ENCODE results near the gene SEBOX.

The SEBOX gene

DNA sequence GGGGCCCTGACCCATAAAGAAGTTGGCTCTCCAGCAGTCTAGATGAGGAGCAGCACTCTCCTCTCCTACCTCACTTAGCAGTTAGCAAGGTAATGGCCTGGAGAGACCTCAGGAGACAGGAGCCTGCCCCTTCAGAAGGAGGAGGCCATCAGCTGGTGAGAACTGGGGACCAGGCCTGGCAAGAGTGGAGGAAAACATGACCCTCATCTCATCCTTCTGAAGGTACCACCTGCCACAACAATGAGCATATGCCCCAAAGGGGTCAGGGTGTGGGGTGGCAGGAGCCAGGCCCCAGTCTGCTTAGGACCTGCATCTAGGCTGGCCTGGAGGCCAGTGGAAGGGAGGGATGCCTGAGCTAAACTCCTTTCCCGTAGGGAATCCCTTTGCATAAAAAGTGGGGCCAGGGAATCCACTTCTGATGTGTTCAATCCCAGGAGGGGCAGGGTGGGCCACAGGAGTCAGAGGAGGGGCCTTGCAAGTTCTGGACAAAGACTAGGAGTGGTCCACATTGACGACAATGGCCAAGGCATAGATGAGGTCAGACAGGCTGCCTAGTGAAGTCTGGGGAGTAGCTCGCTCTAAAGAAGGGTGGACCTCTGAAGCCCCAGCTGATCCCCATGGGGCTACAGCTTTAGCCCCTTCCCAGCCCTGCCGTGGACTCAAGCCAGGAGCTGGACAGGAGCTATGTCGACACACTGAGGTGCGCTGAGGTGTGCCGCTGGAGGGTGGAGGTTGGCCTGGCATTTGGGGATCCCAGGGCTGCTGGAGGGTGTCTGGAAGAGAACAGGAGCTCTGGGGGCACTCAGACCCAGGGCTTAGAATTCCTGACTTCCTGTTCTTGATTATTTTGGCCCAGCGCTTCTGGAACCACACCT lies 986 bp downstream of the SEBOX start:
- H3K4me3 ChIP-seq (replicated peaks; ENCODE audit: low read depth, low read length), result no peak overlapping the region
- TF ChIP-seq, protein P1, sequence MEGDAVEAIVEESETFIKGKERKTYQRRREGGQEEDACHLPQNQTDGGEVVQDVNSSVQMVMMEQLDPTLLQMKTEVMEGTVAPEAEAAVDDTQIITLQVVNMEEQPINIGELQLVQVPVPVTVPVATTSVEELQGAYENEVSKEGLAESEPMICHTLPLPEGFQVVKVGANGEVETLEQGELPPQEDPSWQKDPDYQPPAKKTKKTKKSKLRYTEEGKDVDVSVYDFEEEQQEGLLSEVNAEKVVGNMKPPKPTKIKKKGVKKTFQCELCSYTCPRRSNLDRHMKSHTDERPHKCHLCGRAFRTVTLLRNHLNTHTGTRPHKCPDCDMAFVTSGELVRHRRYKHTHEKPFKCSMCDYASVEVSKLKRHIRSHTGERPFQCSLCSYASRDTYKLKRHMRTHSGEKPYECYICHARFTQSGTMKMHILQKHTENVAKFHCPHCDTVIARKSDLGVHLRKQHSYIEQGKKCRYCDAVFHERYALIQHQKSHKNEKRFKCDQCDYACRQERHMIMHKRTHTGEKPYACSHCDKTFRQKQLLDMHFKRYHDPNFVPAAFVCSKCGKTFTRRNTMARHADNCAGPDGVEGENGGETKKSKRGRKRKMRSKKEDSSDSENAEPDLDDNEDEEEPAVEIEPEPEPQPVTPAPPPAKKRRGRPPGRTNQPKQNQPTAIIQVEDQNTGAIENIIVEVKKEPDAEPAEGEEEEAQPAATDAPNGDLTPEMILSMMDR (IDR thresholded peaks at IDR 0.05; ENCODE audit: low read length, missing control alignments), result no peak
- no peak for DNase-seq (ENCODE audit: low read depth)

DNA sequence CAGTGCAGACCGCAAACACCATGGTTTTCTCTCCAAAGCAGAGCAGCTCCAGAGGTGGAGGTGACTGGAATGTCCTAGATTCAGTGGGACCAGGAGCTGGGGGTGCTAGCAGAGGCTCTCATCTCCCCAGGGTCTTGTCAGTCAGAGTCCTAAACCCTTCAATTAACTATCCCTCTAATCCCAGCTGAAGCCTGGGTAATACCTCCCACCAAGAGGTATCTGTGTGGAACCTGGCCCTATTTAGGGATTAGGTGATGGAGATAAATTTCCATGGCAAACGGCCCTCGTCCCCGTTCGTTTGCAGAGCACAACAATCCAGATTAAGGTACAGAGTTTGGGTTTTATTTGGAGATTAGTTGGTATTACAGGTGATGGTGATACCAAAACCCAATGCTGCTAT lies 1.8 kb downstream of the SEBOX start:
- no peak overlapping the region for H3K4me3 ChIP-seq (replicated peaks; ENCODE audit: low read depth, low read length)
- no peak for DNase-seq (ENCODE audit: low read depth)
- TF ChIP-seq, protein P1 (IDR thresholded peaks at IDR 0.05; ENCODE audit: low read length, missing control alignments), result no peak

DNA sequence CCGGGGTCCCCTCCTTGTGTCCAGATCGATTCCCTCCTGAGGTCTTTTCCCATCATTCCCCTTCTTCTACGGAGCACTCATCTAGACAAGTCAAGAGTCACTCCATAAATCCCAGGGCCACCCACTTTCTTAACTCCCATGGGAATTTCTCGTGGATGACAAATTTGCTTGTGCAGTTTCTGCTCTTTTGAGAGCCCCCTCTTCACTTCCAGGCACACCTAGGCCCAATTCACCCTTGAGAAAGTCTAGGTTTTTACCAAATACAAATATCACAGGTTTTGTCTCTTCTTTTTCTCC lies 7.2 kb downstream of the SEBOX start:
- TF ChIP-seq, protein P1 (IDR thresholded peaks at IDR 0.05; ENCODE audit: low read length, missing control alignments), result no peak
- no peak for DNase-seq (ENCODE audit: low read depth)
- H3K4me3 ChIP-seq (replicated peaks; ENCODE audit: low read depth, low read length), result peak overlapping the region; percentile 66

DNA sequence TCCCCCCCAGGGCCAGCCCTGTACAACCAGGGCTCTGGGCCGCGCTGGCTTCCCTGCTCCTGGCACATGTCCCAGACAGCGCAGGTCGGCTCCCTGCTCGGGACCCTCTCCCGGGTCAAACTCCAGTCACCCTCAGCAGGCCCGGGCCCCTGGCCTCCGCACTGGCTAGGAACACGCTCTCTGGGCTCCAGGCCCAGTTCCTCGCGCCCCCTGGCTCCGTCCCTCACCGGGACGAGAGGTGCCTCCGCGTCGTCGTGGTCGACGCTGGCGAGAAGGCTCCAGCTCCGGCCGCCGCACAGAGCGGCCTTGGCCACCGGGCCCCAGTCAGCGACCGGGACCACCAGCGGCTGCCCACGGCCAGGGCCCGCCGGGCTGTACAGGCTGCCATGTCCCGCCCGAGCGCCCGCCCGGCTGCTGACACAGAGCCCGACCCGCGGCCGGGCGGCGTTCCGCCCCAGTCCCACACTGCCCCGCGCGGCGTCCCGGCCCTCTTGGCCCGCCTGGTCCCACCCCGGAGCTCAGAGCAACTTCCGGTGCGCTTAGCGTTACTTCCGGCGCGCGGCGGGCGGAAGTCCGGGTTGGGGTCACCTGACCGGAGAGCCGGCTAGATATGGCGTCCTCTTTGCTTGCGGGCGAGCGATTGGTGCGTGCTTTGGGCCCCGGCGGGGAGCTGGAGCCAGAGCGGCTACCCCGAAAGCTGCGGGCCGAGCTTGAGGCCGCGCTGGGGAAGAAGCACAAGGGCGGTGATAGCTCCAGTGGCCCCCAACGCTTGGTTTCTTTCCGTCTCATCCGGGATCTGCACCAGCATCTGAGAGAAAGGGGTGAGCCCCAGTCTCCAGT lies 7.7 kb downstream of the SEBOX start, which contains the start of gene POLDIP2:
TSS of gene POLDIP2 (minus strand) at position 467 of the 840 bp plus-strand sequence. CDS start at position 388, 79 bp downstream.
- TF ChIP-seq, protein P1 (IDR thresholded peaks at IDR 0.05; ENCODE audit: low read length, missing control alignments), result no peak
- peak within 1 kb of the TSS; percentile 66 for H3K4me3 ChIP-seq (replicated peaks; ENCODE audit: low read depth, low read length)
- peak; percentile 95 for DNase-seq (ENCODE audit: low read depth)

DNA sequence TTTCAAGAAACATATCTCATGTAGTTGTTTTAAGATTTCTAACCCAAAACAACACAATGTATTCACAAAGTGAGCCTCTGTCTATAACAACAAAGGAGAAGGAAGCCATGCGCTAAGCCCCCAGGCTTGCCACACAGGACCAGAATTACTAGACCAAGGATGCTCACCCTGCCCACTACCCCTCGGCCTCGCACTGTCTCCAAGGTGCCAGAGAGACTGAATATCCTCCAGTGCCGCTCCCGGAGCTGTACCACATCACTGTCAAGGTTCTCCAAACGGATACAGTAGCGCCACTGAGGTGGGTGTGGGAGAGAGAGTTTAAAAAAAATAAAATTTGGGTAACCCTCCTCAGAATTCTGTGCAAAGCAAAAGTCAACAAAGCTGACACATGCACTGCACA lies 14.7 kb downstream of the SEBOX start:
- no peak for DNase-seq (ENCODE audit: low read depth)
- TF ChIP-seq, protein P1 (IDR thresholded peaks at IDR 0.05; ENCODE audit: low read length, missing control alignments), result no peak
- H3K4me3 ChIP-seq (replicated peaks; ENCODE audit: low read depth, low read length), result no peak overlapping the region

DNA sequence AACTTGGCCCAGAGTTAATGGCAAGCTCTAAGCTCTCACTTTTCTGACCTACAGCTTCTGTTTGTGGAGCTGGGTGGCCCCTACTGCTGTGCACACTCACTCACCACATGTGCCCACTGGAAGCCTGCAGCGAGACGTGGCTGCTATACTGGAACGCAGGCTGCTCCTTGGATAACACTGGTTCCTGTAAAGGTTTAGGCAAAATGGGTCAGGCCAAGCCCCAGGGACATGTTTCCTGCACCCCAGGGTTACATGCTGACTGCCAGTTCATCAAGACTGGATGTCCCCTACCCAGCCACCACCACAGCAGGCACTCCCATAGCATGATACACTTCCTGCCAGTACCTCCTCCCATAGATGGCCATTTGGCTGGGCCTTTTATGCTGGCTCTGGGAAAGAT lies 16.0 kb downstream of the SEBOX start:
- H3K4me3 ChIP-seq (replicated peaks; ENCODE audit: low read depth, low read length), result no peak overlapping the region
- TF ChIP-seq, protein P1 (IDR thresholded peaks at IDR 0.05; ENCODE audit: low read length, missing control alignments), result no peak
- DNase-seq (ENCODE audit: low read depth), result no peak
